T-cell (primary cell): ENCODE data around the gene CYP1A2. TPM values are rescaled to one million over a fixed set of nuclear protein-coding genes. Genes with fewer than 3 reads are reported as not detected.
A peak's percentile ranks its signal among the peaks of the same experiment; 100 is the strongest.

Experiments used
- ATAC-seq, 4 experiments: fragments of 200-7000 bp in 3 of 4; fragments of 150-1000 bp in 1 of 4; cut with Tn5 transposase; replicated peaks in 1 of 4; 1 replicate in 3 of 4; 2 replicates in 1 of 4; pipeline ENCODE4 v1.10.0; 2021; ENCODE audit warnings: moderate library complexity in 3 of 4, mild to moderate bottlenecking in 2 of 4, moderate number of reproducible peaks in 1 of 4
- CTCF ChIA-PET, 2 donors: fragments of 300-600 bp; sonication (Branson Sonifier 250); formaldehyde crosslinking; loops; one replicate each; lab custom pipeline; 2022; ENCODE audit warnings: antibody characterized with exemption in 2 of 2; lab: Charles Lee
- POLR2A ChIA-PET, 2 donors: fragments of 300-600 bp; sonication (Branson Sonifier 250); formaldehyde crosslinking; loops; one replicate each; lab custom pipeline; 2022; ENCODE audit warnings: antibody characterized with exemption in 2 of 2; lab: Charles Lee
- DNase-seq, 35 experiments: peaks; one replicate each; pipeline versions ENCODE4 v3.0.0 to v3.0.0-alpha.2; 2013 to 2023
- H3K27ac ChIP-seq: one replicate; pipeline ENCODE4 v1.5.1; 2013; ENCODE audit warnings: low read length
- H3K27me3 ChIP-seq, 2 experiments: replicated peaks in 1 of 2; 1 replicate in 1 of 2; 2 replicates in 1 of 2; pipeline versions ENCODE4 v1.6.1 to v1.7.0; 2013; ENCODE audit warnings: low read length in 1 of 2, mixed read lengths in 1 of 2; ENCODE audit not compliant: control insufficient read depth in 2 of 2, insufficient read depth in 2 of 2; ENCODE audit errors: extremely low read depth in 1 of 2
- H3K36me3 ChIP-seq, 2 donors: 1 replicate in 1 of 2; 2 replicates in 1 of 2; pipeline versions ENCODE4 v1.6.1 to v1.7.0; 2013; ENCODE audit warnings: low read length in 1 of 2; ENCODE audit not compliant: control insufficient read depth in 2 of 2, insufficient read depth in 1 of 2; ENCODE audit errors: extremely low read depth in 1 of 2
- H3K4me1 ChIP-seq, 2 experiments: 1 replicate in 1 of 2; 2 replicates in 1 of 2; pipeline versions ENCODE4 v1.6.1 to v1.7.0; 2013; ENCODE audit warnings: low read length in 2 of 2, mixed read lengths in 1 of 2; ENCODE audit not compliant: insufficient read depth in 2 of 2, control insufficient read depth in 1 of 2; ENCODE audit errors: extremely low read depth in 1 of 2
- H3K4me3 ChIP-seq, 2 donors: 1 replicate in 1 of 2; 2 replicates in 1 of 2; pipeline versions ENCODE4 v1.5.1 to v1.7.0; 2013; ENCODE audit warnings: mild to moderate bottlenecking in 2 of 2, low read length in 1 of 2, moderate library complexity in 1 of 2; ENCODE audit not compliant: control insufficient read depth in 1 of 2; ENCODE audit errors: extremely low read depth in 1 of 2
- H3K9me3 ChIP-seq: 2 replicates; pipeline ENCODE4 v1.7.0; 2013
- H3K27ac Mint-ChIP-seq, 2 donors: one replicate each; pipeline ENCODE4 v1.8.0; 2020 to 2021; ENCODE audit warnings: mild to moderate bottlenecking in 2 of 2, mixed read lengths in 2 of 2
- H3K27me3 Mint-ChIP-seq, 2 donors: one replicate each; pipeline ENCODE4 v1.8.0; 2021 to 2022; ENCODE audit warnings: mixed read lengths in 2 of 2
- H3K36me3 Mint-ChIP-seq: one replicate; pipeline ENCODE4 v1.8.0; 2021; ENCODE audit warnings: mixed read lengths
- H3K4me1 Mint-ChIP-seq, 3 donors: one replicate each; pipeline ENCODE4 v1.8.0; 2020 to 2022; ENCODE audit warnings: mixed read lengths in 3 of 3, mild to moderate bottlenecking in 1 of 3
- H3K4me3 Mint-ChIP-seq, 3 donors: one replicate each; pipeline ENCODE4 v1.8.0; 2020 to 2022; ENCODE audit warnings: mild to moderate bottlenecking in 3 of 3, mixed read lengths in 3 of 3, moderate library complexity in 3 of 3
- H3K9me3 Mint-ChIP-seq, 3 donors: one replicate each; pipeline ENCODE4 v1.8.0; 2020 to 2022; ENCODE audit warnings: mixed read lengths in 3 of 3
- WGBS: methylation state at CpG from one replicate; pipeline ENCODE4 v1.1.5; 2013; ENCODE audit warnings: missing lambda C conversion rate; ENCODE audit not compliant: insufficient coverage; 5-methylcytosine and 5-hydroxymethylcytosine counted together
- total RNA-seq, 35 experiments: library from RNA in 6 of 35; stranded (reverse) in 6 of 35; fragments of 120-200 nt in 1 of 35; gene quantifications; one replicate each; pipeline versions ENCODE4 v1.2.1 to v1.2.4 and lab custom pipeline; 2013 to 2026

Gene CYP1A2
- total RNA-seq, 5 donors from 2014 or later (not counting 1 experiment from before 2014, with no cell fraction given), result not detected

DNA sequence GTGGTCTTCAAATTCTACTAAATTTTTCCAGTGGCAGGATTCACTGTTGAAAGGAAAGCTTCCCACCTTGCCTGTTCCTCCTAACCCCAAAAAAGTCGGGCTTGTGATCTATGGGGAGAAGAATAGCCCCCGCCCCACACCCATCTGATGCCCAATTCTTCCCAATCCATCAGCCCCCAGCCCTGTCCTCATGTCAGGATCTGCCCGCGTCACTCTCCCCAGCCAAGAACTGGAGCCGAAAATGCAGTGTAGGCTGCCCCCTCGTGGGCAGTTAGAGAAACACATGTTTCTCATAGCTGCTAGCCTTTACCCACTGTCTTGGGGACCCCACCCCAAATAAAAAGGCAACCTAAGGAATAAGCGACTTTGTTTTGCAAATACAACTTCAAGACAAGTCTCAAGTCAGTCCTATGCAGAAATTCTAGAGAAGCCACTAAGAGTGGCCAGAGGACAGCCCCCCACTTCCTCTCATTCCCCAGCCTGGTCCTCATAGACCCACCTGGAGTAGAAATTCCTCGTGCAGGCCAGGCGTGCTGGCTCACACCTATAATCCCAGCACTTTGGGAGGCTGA, 20.2 kb downstream of the CYP1A2 start:
- peaks cover 11 to 30% of the 10 kb centered on the region in 2 experiments for H3K4me1 ChIP-seq
- Mint-ChIP-seq H3K4me1 (peaks cover 15 to 31% (median 20%) of the 10 kb centered on the region in 3 donors), H3K9me3 (no peaks in the 10 kb centered on the region), H3K27me3 (peaks cover 0 to 5% of the 10 kb centered on the region in 2 donors), H3K4me3 (no peak overlapping the region), H3K36me3 (no peaks in the 10 kb centered on the region), H3K27ac (peak overlapping the region in 1 of 2 donors; percentile 19)
- ChIA-PET CTCF (interaction anchor here (0.6 to 6.3 kb wide), 26 partner anchors 8 to 884 kb away, joined by 3 to 139 read pairs (median 6); partner anchors contain the start of genes CSK (in 2 of the 2) and FAM219B (in 1 of the 2)), POLR2A (interaction anchor here in 1 of 2 donors (0.6 kb wide), 2 partner anchors 59 to 123 kb away, joined by 3 to 5 read pairs; no protein-coding TSS in a partner anchor)
- no peak overlapping the region for H3K27ac ChIP-seq
- WGBS, result 16% methylated on average over 6 of the region's 9 CpGs
- DNase-seq (peak in 28 of 35 experiments; percentile 34 to 76 (median 56)), ATAC-seq (peak; percentile 56 to 66 (median 59))
- no peak overlapping the region for H3K4me3 ChIP-seq
- H3K36me3 ChIP-seq, result no peaks in the 10 kb centered on the region
- no peaks in the 10 kb centered on the region for H3K9me3 ChIP-seq
- H3K27me3 ChIP-seq, result peaks cover 0 to 21% of the 10 kb centered on the region in 2 experiments

DNA sequence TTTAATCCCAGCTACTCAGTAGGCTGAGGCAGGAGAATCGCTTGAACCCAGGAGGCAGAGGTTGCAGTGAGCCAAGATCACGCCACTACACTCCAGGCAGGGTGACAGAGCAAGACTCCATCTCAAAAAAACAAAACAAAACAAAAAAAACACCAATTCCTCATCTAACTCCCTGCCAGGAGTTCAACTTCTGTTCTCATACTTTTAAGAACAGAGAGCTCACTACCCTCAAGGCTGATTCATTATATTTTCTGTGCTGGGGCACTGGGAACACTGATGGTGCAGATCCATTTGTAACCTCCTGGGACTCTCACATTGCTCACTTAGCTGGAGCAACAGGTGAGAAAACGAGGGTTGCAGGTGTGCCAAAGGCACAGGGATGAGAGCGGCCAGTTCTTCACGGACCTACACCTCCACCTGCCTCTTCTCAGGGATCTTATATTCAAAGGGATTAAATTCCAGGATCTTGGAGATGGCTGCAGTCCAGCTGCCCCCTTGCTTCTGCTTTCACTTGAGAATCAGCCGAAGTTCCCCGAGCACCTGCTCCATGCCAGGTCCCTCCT, 20.9 kb downstream of the CYP1A2 start:
- Histone ChIP-seq H3K27ac (no peak overlapping the region), H3K27me3 (peaks cover 0 to 19% of the 10 kb centered on the region in 2 experiments), H3K4me1 (peaks cover 14 to 34% of the 10 kb centered on the region in 2 experiments), H3K36me3 (no peaks in the 10 kb centered on the region), H3K4me3 (no peak overlapping the region), H3K9me3 (no peaks in the 10 kb centered on the region)
- DNase-seq (no peak), ATAC-seq (no peak)
- Mint-ChIP-seq H3K27ac (no peak overlapping the region), H3K36me3 (no peaks in the 10 kb centered on the region), H3K9me3 (no peaks in the 10 kb centered on the region), H3K4me1 (peaks cover 15 to 38% (median 25%) of the 10 kb centered on the region in 3 donors), H3K4me3 (no peak overlapping the region), H3K27me3 (peaks cover 0 to 5% of the 10 kb centered on the region in 2 donors)
- ChIA-PET POLR2A (interaction anchor here in 1 of 2 donors (0.6 kb wide), 1 partner anchor 59 kb away, joined by 3 read pairs; no protein-coding TSS in a partner anchor), CTCF (interaction anchor here (0.6 to 6.3 kb wide), 28 partner anchors 8 to 1575 kb away, joined by 3 to 139 read pairs (median 6); partner anchors contain the start of genes CSK (in 2 of the 2) and FAM219B (in 1 of the 2))
- WGBS, result 63% methylated on average over 4 of the region's 7 CpGs

DNA sequence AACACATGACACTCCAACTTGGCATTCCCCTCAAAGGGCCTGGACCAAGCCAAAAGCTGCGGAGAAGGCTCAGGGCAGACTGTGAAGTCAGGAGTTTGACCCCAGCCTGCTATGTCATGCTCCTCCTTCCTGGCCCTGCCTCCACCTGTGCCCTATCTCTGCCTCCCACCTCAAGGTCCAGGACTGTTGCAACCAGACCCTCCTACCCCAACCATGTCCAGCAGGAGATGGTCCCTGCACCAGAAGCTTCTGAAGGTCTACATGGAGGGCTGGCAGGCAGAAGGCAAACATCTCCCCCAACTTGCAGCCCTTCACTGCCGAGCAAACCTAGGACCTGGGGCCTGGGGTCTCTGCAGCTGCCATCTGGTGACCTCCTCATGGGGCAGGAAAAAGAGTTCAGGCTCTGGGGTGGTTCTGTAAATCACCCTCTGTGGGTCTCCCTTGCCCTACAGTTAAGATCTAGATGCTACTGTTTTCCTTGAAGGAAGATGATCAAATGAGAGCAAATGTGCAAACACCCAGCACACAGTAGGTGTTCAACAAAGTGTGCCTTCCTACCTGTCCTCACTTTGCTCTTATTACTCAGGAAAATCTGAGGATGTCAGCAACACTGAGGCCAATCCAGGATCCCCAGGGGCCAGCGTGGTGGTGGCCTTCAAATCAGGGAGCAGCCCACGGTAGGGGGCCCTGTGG, 21.7 kb downstream of the CYP1A2 start:
- POLR2A ChIA-PET, result interaction anchor here (0.6 to 1.0 kb wide), 2 partner anchors 30 to 156 kb away, joined by 3 to 9 read pairs; no protein-coding TSS in a partner anchor
- Histone ChIP-seq H3K4me1 (peaks cover 14 to 41% of the 10 kb centered on the region in 2 experiments), H3K4me3 (no peak overlapping the region), H3K36me3 (no peaks in the 10 kb centered on the region), H3K27me3 (peaks cover 0 to 19% of the 10 kb centered on the region in 2 experiments), H3K9me3 (no peaks in the 10 kb centered on the region), H3K27ac (no peak overlapping the region)
- 50% methylated on average over 2 of the region's 4 CpGs for WGBS
- Mint-ChIP-seq H3K27me3 (peaks cover 0 to 5% of the 10 kb centered on the region in 2 donors), H3K27ac (no peak overlapping the region), H3K36me3 (no peaks in the 10 kb centered on the region), H3K4me3 (no peak overlapping the region), H3K4me1 (peaks cover 18 to 44% (median 30%) of the 10 kb centered on the region in 3 donors), H3K9me3 (no peaks in the 10 kb centered on the region)
- CTCF ChIA-PET, result interaction anchor here (0.6 to 6.3 kb wide), 24 partner anchors 10 to 229 kb away, joined by 3 to 139 read pairs (median 10); partner anchors contain the start of genes ARID3B (in 1 of the 2), CSK (in 1 of the 2) and LMAN1L (in 1 of the 2)
- no peak for ATAC-seq
- peak in 1 of 35 experiments; percentile 10 for DNase-seq

DNA sequence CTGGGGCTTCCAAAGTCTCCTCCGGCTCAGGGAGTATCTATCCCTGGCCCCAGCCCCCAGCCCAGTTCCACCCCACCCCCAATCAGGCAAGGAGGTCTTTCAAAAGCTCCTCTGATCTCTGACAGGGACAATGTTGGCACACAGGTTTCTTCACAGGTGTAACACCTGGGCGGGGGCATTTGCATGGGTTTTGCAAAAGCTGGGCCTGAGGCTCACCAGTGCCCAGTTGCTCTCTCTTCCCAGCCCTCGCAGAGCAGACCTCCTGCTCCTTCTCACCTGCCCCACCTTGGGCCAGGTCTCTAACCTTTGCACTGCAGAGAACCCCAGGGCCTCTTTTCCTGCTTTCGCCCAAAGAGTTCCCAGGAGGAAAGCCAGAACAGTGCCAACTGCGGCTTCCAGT, 24.7 kb downstream of the CYP1A2 start:
- Histone ChIP-seq H3K27ac (no peak overlapping the region), H3K9me3 (no peaks in the 10 kb centered on the region), H3K36me3 (no peaks in the 10 kb centered on the region), H3K4me3 (no peak overlapping the region), H3K27me3 (peaks cover 0 to 11% of the 10 kb centered on the region in 2 experiments), H3K4me1 (peaks cover 33 to 71% of the 10 kb centered on the region in 2 experiments)
- no peak for DNase-seq
- H3K4me1 Mint-ChIP-seq, result peaks cover 48 to 74% (median 60%) of the 10 kb centered on the region in 3 donors
- ATAC-seq, result no peak
- peak overlapping the region; percentile 82 to 99 for H3K27ac Mint-ChIP-seq
- no peaks in the 10 kb centered on the region for H3K9me3 Mint-ChIP-seq
- H3K36me3 Mint-ChIP-seq, result no peaks in the 10 kb centered on the region
- H3K27me3 Mint-ChIP-seq, result peaks cover 0 to 3% of the 10 kb centered on the region in 2 donors
- no peak overlapping the region for H3K4me3 Mint-ChIP-seq
- WGBS, result 95% methylated on average over 5 of the region's 5 CpGs
- POLR2A ChIA-PET, result interaction anchor here in 1 of 2 donors (0.6 kb wide), 1 partner anchor 16 kb away, joined by 5 read pairs; no protein-coding TSS in a partner anchor
- CTCF ChIA-PET, result interaction anchor here (1.6 to 6.3 kb wide), 4 partner anchors 21 to 141 kb away, joined by 5 to 139 read pairs (median 46); no protein-coding TSS in a partner anchor

DNA sequence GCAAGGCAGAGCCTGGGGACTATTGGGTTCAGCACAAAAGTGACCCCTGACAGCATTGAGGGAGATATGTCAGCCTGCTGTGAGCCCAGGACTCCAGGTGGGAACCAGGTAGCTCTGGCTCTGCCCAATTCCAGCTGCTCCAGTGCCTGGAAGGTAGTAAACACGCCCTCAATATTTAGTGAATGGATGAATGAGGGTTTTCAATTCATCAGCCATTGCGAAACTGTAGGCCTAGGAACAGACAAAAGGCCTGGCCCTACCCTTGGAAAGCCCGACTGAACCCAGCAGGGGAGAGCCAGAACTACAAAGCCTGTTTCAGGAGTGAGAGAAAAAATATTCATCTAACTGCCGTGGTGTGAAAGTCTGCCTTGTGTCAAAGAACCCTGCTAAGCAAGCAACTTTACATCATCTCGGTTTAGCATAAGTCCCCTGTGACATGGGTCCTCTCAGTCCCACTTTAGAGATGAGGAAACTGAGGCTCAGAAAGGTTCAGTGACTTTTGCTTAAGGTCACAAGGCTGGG, 25.1 kb downstream of the CYP1A2 start:
- no peak overlapping the region for H3K4me3 ChIP-seq
- H3K4me1 Mint-ChIP-seq, result peaks cover 49 to 75% (median 61%) of the 10 kb centered on the region in 3 donors
- no peak overlapping the region for H3K27ac ChIP-seq
- H3K27ac Mint-ChIP-seq, result peak overlapping the region; percentile 82 to 99
- DNase-seq (no peak), ATAC-seq (no peak)
- no peaks in the 10 kb centered on the region for H3K9me3 ChIP-seq
- no peaks in the 10 kb centered on the region for H3K36me3 ChIP-seq
- peaks cover 0 to under 1% of the 10 kb centered on the region in 2 donors for H3K27me3 Mint-ChIP-seq
- H3K4me3 Mint-ChIP-seq, result no peak overlapping the region
- no peaks in the 10 kb centered on the region for H3K36me3 Mint-ChIP-seq
- no peaks in the 10 kb centered on the region for H3K9me3 Mint-ChIP-seq
- ChIA-PET POLR2A (interaction anchor here (0.6 to 1.1 kb wide), 3 partner anchors 16 to 140 kb away, joined by 4 to 5 read pairs (median 4); no protein-coding TSS in a partner anchor), CTCF (interaction anchor here (1.6 to 6.4 kb wide), 5 partner anchors 14 to 141 kb away, joined by 5 to 139 read pairs (median 58); no protein-coding TSS in a partner anchor)
- peaks cover 37 to 72% of the 10 kb centered on the region in 2 experiments for H3K4me1 ChIP-seq
- WGBS, result 69% methylated on average over 4 of the region's 5 CpGs
- H3K27me3 ChIP-seq, result peaks cover 0 to 6% of the 10 kb centered on the region in 2 experiments
